GM12878 (cell line): ENCODE results near the gene RSF1. TPM values are rescaled to one million over a fixed set of nuclear protein-coding genes. Genes with fewer than 3 reads are reported as not detected.

Experiments used
- ATAC-seq: fragments of 200-7000 bp; cut with Tn5 transposase; 3 replicates; pipeline ENCODE4 v1.9.1; 2020; ENCODE audit warnings: mild to moderate bottlenecking, moderate library complexity
- BruUV-seq: library from RNA; stranded (reverse); fragments of 400-500 nt; replicated peaks from 2 replicates; lab custom pipeline; 2021; lab: Mats Ljungman, UMichigan
- CTCF ChIA-PET: fragments of 300-600 bp; sonication (Branson Sonifier 250); formaldehyde crosslinking; extraction: SDS; loops from one replicate; lab custom pipeline; 2021; ENCODE audit warnings: inconsistent platforms; lab: Yijun Ruan, JAX
- POLR2A ChIA-PET: fragments of 350-600 bp; formaldehyde crosslinking; extraction: SDS; loops from one replicate; lab custom pipeline; 2021; ENCODE audit warnings: inconsistent platforms; lab: Charles Lee
- RAD21 ChIA-PET: fragments of 300-600 bp; sonication (Branson Sonifier 250); formaldehyde crosslinking; loops from one replicate; lab custom pipeline; 2023; ENCODE audit warnings: antibody characterized with exemption; ENCODE audit not compliant: unreplicated experiment; lab: Charles Lee
- SMC1A ChIA-PET: fragments of 300-600 bp; sonication (Branson Sonifier 250); formaldehyde crosslinking; loops from one replicate; lab custom pipeline; 2023; ENCODE audit not compliant: unreplicated experiment, uncharacterized antibody; lab: Charles Lee
- DNase-seq: peaks from one replicate; pipeline ENCODE4 v3.0.0-alpha.2; 2011; ENCODE audit warnings: low read depth, low spot score
- FAIRE-seq: peaks from 3 replicates; lab custom pipeline; 2011; peaks lifted over from hg19 to GRCh38; lab: Jason Lieb, UNC
- H2AFZ ChIP-seq: 2 replicates; pipeline ENCODE4 v1.6.0; 2011; ENCODE audit warnings: low read depth, low read length, control low read depth; ENCODE audit not compliant: control insufficient read depth
- H3K27ac ChIP-seq: 2 replicates; pipeline ENCODE4 v1.5.1; 2011; ENCODE audit warnings: control low read depth; ENCODE audit not compliant: control insufficient read depth, insufficient read depth
- H3K27me3 ChIP-seq, 2 experiments: replicated peaks in 1 of 2; 2 replicates each; pipeline versions ENCODE4 v1.6.0 to v1.6.1; 2011; ENCODE audit warnings: low read length in 1 of 2; ENCODE audit not compliant: control insufficient read depth in 2 of 2, insufficient read depth in 2 of 2
- H3K36me3 ChIP-seq, 2 experiments: 2 replicates each; pipeline ENCODE4 v1.5.1; 2011; ENCODE audit warnings: low read length in 1 of 2; ENCODE audit not compliant: control insufficient read depth in 2 of 2, insufficient read depth in 2 of 2
- H3K4me1 ChIP-seq: 2 replicates; pipeline ENCODE4 v1.6.1; 2011; ENCODE audit warnings: mild to moderate bottlenecking, low read length, moderate library complexity, mixed read lengths; ENCODE audit not compliant: control insufficient read depth, insufficient read depth
- H3K4me2 ChIP-seq: 2 replicates; pipeline ENCODE4 v1.6.0; 2011; ENCODE audit warnings: control low read depth; ENCODE audit not compliant: control insufficient read depth, insufficient read depth
- H3K4me3 ChIP-seq: fragments of 200-600 bp; sonication (generic); 2 replicates; pipeline ENCODE4 v1.5.1; 2016
- H3K79me2 ChIP-seq: 2 replicates; pipeline ENCODE4 v1.6.0; 2011; ENCODE audit warnings: low read length; ENCODE audit not compliant: control insufficient read depth, insufficient read depth
- H3K9ac ChIP-seq: 2 replicates; pipeline ENCODE4 v1.8.0; 2011; ENCODE audit warnings: low read length, control low read depth, mixed read lengths; ENCODE audit not compliant: control insufficient read depth, insufficient read depth
- H3K9me3 ChIP-seq: replicated peaks from 3 replicates; pipeline ENCODE4 v1.5.1; 2011; ENCODE audit warnings: mild to moderate bottlenecking, low read length; ENCODE audit not compliant: control insufficient read depth, insufficient read depth
- H4K20me1 ChIP-seq: 2 replicates; pipeline ENCODE4 v1.6.0; 2011; ENCODE audit not compliant: control insufficient read depth, insufficient read depth
- BCL3 ChIP-seq: IDR thresholded peaks from 2 replicates; pipeline ENCODE4 v1.6.1; 2011; ENCODE audit warnings: borderline replicate concordance, low read depth, mild to moderate bottlenecking, moderate library complexity, low read length; ENCODE audit not compliant: insufficient read depth, poor library complexity, severe bottlenecking
- BHLHE40 ChIP-seq, 2 experiments: fragments of 450-650 bp in 1 of 2; IDR thresholded peaks; 2 replicates each; pipeline ENCODE4 v1.6.1; 2011 to 2017; ENCODE audit warnings: low read depth in 2 of 2, borderline replicate concordance in 1 of 2, improper control_type of control experiment in 1 of 2, low read length in 1 of 2, mild to moderate bottlenecking in 1 of 2
- BRCA1 ChIP-seq: IDR thresholded peaks from 2 replicates; pipeline ENCODE4 v1.6.1; 2011; ENCODE audit warnings: low read depth, low read length, improper control_type of control experiment
- CBFB ChIP-seq: IDR thresholded peaks from 2 replicates; pipeline ENCODE4 v1.6.1; 2016; ENCODE audit warnings: antibody characterized with exemption, low read depth
- CREM ChIP-seq: IDR thresholded peaks from 2 replicates; pipeline ENCODE4 v1.6.1; 2014; ENCODE audit warnings: antibody characterized with exemption, low read depth
- E2F4 ChIP-seq: IDR thresholded peaks from 2 replicates; pipeline ENCODE4 v1.6.1; 2012; ENCODE audit warnings: low read depth, low read length, improper control_type of control experiment
- E4F1 ChIP-seq: fragments of 450-650 bp; IDR thresholded peaks from 2 replicates; pipeline ENCODE4 v1.6.1; 2018; ENCODE audit warnings: borderline replicate concordance, mild to moderate bottlenecking; ENCODE audit not compliant: partially characterized antibody
- EGR1 ChIP-seq, 2 experiments: IDR thresholded peaks; 1 replicate in 1 of 2; 2 replicates in 1 of 2; pipeline ENCODE4 v1.6.1; 2011 to 2012; ENCODE audit warnings: low read depth in 2 of 2, low read length in 2 of 2, borderline replicate concordance in 1 of 2, mild to moderate bottlenecking in 1 of 2, moderate library complexity in 1 of 2
- HCFC1 ChIP-seq: fragments of 150-350 bp; IDR thresholded peaks from 2 replicates; pipeline ENCODE4 v1.6.1; 2014; ENCODE audit warnings: low read length
- IKZF2 ChIP-seq, 2 experiments: fragments of 450-650 bp; IDR thresholded peaks; 2 replicates each; pipeline ENCODE4 v1.6.1; 2017; ENCODE audit warnings: mild to moderate bottlenecking in 2 of 2, moderate library complexity in 2 of 2
- MTA3 ChIP-seq: IDR thresholded peaks from 2 replicates; pipeline ENCODE4 v1.6.1; 2012; ENCODE audit warnings: low read length, inconsistent platforms, borderline replicate concordance
- PAX8 ChIP-seq: fragments of 450-650 bp; IDR thresholded peaks from 2 replicates; pipeline ENCODE4 v1.6.1; 2017; ENCODE audit warnings: mild to moderate bottlenecking, moderate library complexity
- STAT1 ChIP-seq: fragments of 450-650 bp; conservative IDR thresholded peaks from 2 replicates; pipeline ENCODE4 v1.6.1; 2014; ENCODE audit warnings: antibody characterized with exemption, mild to moderate bottlenecking
- TCF12 ChIP-seq: IDR thresholded peaks from 2 replicates; pipeline ENCODE4 v1.6.1; 2011; ENCODE audit warnings: low read depth, mild to moderate bottlenecking, low read length
- ZNF622 ChIP-seq: fragments of 450-650 bp; IDR thresholded peaks from 2 replicates; pipeline ENCODE4 v1.6.1; 2017; ENCODE audit warnings: mild to moderate bottlenecking, inconsistent platforms
- WGBS: methylation state at CpG from one replicate; pipeline ENCODE4 v1.1.6; 2016; ENCODE audit warnings: low lambda C conversion rate; ENCODE audit not compliant: insufficient replicate concordance, insufficient coverage; ENCODE audit errors: missing lambda C conversion rate; 5-methylcytosine and 5-hydroxymethylcytosine counted together
- in situ Hi-C: fragments of 300-500 bp; cut with MboI; formaldehyde crosslinking; loops from 9 replicates; pipeline ENCODE4 v1.14.3; 2018; ENCODE audit warnings: mixed read lengths
- intact Hi-C: fragments of 100-400 bp; cut with micrococcal nuclease; formaldehyde crosslinking; loops from one replicate; pipeline ENCODE4 v1.14.2; 2022; ENCODE audit not compliant: unreplicated experiment
- polyA plus RNA-seq, 11 experiments: library from polyadenylated mRNA; depleted of rRNA in 4 of 11; unstranded in 6 of 11; stranded (reverse) in 5 of 11; fragments of >200 nt; fragmentation: Nextera tagmentation in 4 of 11; fragmentation: Illumina TruSeq in 1 of 11; extraction: Ambion mirVana in 4 of 11; extraction: Trizol in 1 of 11; gene quantifications; 1 replicate in 1 of 11; 2 replicates in 10 of 11; pipeline versions ENCODE4 v1.2.1 to v1.2.3, GENCODE V29; 2011 to 2016; ENCODE audit warnings: inconsistent platforms in 2 of 11, missing spikeins in 2 of 11, low read depth in 1 of 11
- total RNA-seq, 4 experiments: library from RNA; depleted of rRNA in 3 of 4; stranded (reverse); fragments of >200 nt in 3 of 4; fragmentation: Illumina TruSeq in 1 of 4; extraction: Trizol in 1 of 4; gene quantifications; 2 replicates each; pipeline versions ENCODE4 v1.2.1 to v1.2.3, GENCODE V29; 2013 to 2021

RSF1 gene
- total and polyA plus RNA-seq, 10 of the 15 experiments (the other 5 are each of a cell fraction or from before 2014, with no cell fraction given): 9.0 to 45.3 (median 30.0) TPM

- ChIA-PET CTCF (interaction anchor here (0.7 to 3.1 kb wide), 8 partner anchors 12 to 490 kb away, joined by 3 to 20 read pairs (median 4); partner anchors contain the start of genes AQP11 and MYO7A), POLR2A (interaction anchor here (0.6 to 0.9 kb wide), 2 partner anchors 13 to 43 kb away, joined by 3 read pairs; no protein-coding TSS in a partner anchor), RAD21 (interaction anchor here (1.0 kb wide), 1 partner anchor 422 kb away, joined by 4 read pairs; no protein-coding TSS in a partner anchor), SMC1A (interaction anchor here (0.7 to 2.7 kb wide), 6 partner anchors 12 to 432 kb away, joined by 3 to 13 read pairs (median 4); no protein-coding TSS in a partner anchor)
- intact Hi-C loops (loop anchor here (2.0 to 10.0 kb wide), 3 partner anchors 143 to 423 kb away; partner anchors contain the start of gene PAK1), in situ Hi-C loops (no loop called here)
- no peaks in the 10 kb centered on the region for H3K27me3 ChIP-seq
- no peak overlapping the region for H3K27ac ChIP-seq
- H4K20me1 ChIP-seq: no peaks in the 10 kb centered on the region
- H3K4me2 ChIP-seq: no peak overlapping the region
- DNase-seq (no peak), ATAC-seq (no peak), FAIRE-seq (no peak)
- no TSS peak for BruUV-seq
- H3K79me2 ChIP-seq: no peaks in the 10 kb centered on the region
- 88% methylated on average over 3 of the region's 3 CpGs for WGBS
- no peaks in the 10 kb centered on the region for H3K4me1 ChIP-seq
- H3K9me3 ChIP-seq: no peaks in the 10 kb centered on the region
- H3K36me3 ChIP-seq: peaks cover 0 to 25% of the 10 kb centered on the region in 2 experiments; a peak in 2 of 4 replicates
- H3K4me3 ChIP-seq: no peak overlapping the region
- no peak overlapping the region for H2AFZ ChIP-seq
- TF ChIP-seq BRCA1: no peak
- TF ChIP-seq BCL3: no peak
- TF ChIP-seq ZNF622: no peak
- no peak for TF ChIP-seq CREM
- no peak for TF ChIP-seq PAX8
- TF ChIP-seq STAT1: no peak
- TF ChIP-seq IKZF2 (IDR thresholded peaks at IDR 0.05): no peak
- no peak for TF ChIP-seq E2F4
- no peak for TF ChIP-seq HCFC1
- no peak for TF ChIP-seq MTA3
- TF ChIP-seq EGR1 (IDR thresholded peaks at IDR 0.05; ENCODE audit: borderline replicate concordance in 1 of 2, low read depth in 2 of 2, low read length in 2 of 2): no peak
- no peak for TF ChIP-seq BHLHE40 (IDR thresholded peaks at IDR 0.05; ENCODE audit: borderline replicate concordance in 1 of 2, low read depth in 2 of 2, low read length in 1 of 2)
- TF ChIP-seq TCF12: no peak
- TF ChIP-seq CBFB: no peak
- no peak for TF ChIP-seq E4F1
- H3K9ac ChIP-seq: no peak overlapping the region
Observed at GRCh38 chr11:77617892-77618291, 202.6 kb downstream of the RSF1 start.
